Keratinocyte (primary cell): ENCODE results near the gene SMYD3. TPM values are rescaled to one million over a fixed set of nuclear protein-coding genes. Genes with fewer than 3 reads are reported as not detected.

Source experiments
- DNase-seq: peaks from one replicate; pipeline ENCODE4 v3.0.0-alpha.2; 2011; ENCODE audit warnings: low read depth, missing footprints, low spot score
- FAIRE-seq: peaks from 2 replicates; lab custom pipeline; 2011; peaks lifted over from hg19 to GRCh38; lab: Jason Lieb, UNC
- H2AFZ ChIP-seq: 2 replicates; pipeline ENCODE4 v1.6.0; 2012; ENCODE audit warnings: low read length, control low read depth, inconsistent platforms; ENCODE audit not compliant: control insufficient read depth
- H3K27ac ChIP-seq: 2 replicates; pipeline ENCODE4 v1.5.1; 2011; ENCODE audit warnings: low read length; ENCODE audit not compliant: control insufficient read depth, insufficient read depth
- H3K27me3 ChIP-seq: 3 replicates; pipeline ENCODE4 v1.6.0; 2011; ENCODE audit warnings: low read length; ENCODE audit not compliant: control insufficient read depth, insufficient read depth; ENCODE audit errors: extremely low read depth
- H3K36me3 ChIP-seq, 2 experiments: 2 replicates in 1 of 2; 3 replicates in 1 of 2; pipeline ENCODE4 v1.5.1; 2011; ENCODE audit warnings: low read length in 2 of 2, mild to moderate bottlenecking in 1 of 2; ENCODE audit not compliant: control insufficient read depth in 2 of 2, insufficient read depth in 2 of 2; ENCODE audit errors: extremely low read depth in 1 of 2
- H3K4me1 ChIP-seq: 3 replicates; pipeline ENCODE4 v1.5.1; 2011; ENCODE audit warnings: low read length; ENCODE audit not compliant: control insufficient read depth, insufficient read depth; ENCODE audit errors: extremely low read depth
- H3K4me2 ChIP-seq: 3 replicates; pipeline ENCODE4 v1.6.0; 2011; ENCODE audit warnings: low read depth, low read length; ENCODE audit not compliant: control insufficient read depth, insufficient read depth; ENCODE audit errors: extremely low read depth
- H3K4me3 ChIP-seq, 3 experiments: fragments of 200-600 bp in 1 of 3; sonication (generic) in 1 of 3; 2 replicates in 2 of 3; 3 replicates in 1 of 3; pipeline ENCODE4 v1.5.1; 2011 to 2016; ENCODE audit warnings: low read length in 3 of 3, mild to moderate bottlenecking in 3 of 3, control low read depth in 2 of 3, inconsistent platforms in 1 of 3, low read depth in 1 of 3, mixed read lengths in 1 of 3, mixed run types in 1 of 3, moderate library complexity in 1 of 3; ENCODE audit not compliant: control insufficient read depth in 2 of 3, insufficient read depth in 2 of 3; ENCODE audit errors: extremely low read depth in 1 of 3
- H3K79me2 ChIP-seq: 2 replicates; pipeline ENCODE4 v1.6.0; 2012; ENCODE audit warnings: low read length; ENCODE audit not compliant: control insufficient read depth, insufficient read depth
- H3K9ac ChIP-seq: 3 replicates; pipeline ENCODE4 v1.6.0; 2011; ENCODE audit warnings: low read length; ENCODE audit not compliant: control insufficient read depth, insufficient read depth; ENCODE audit errors: extremely low read depth
- H3K9me1 ChIP-seq: 3 replicates; pipeline ENCODE4 v1.6.0; 2011; ENCODE audit warnings: low read length; ENCODE audit not compliant: control insufficient read depth, insufficient read depth; ENCODE audit errors: extremely low read depth
- H3K9me3 ChIP-seq: 2 replicates; pipeline ENCODE4 v1.5.1; 2012; ENCODE audit warnings: low read depth, low read length; ENCODE audit not compliant: control insufficient read depth
- H4K20me1 ChIP-seq: 3 replicates; pipeline ENCODE4 v1.6.0; 2011; ENCODE audit warnings: low read length; ENCODE audit not compliant: control insufficient read depth, insufficient read depth; ENCODE audit errors: extremely low read depth
- CTCF ChIP-seq, 3 experiments: IDR thresholded peaks in 1 of 3; conservative IDR thresholded peaks in 1 of 3; optimal IDR thresholded peaks in 1 of 3; 2 replicates in 2 of 3; 3 replicates in 1 of 3; pipeline versions ENCODE3 to v1.5.1; 2011; ENCODE audit warnings: low read length in 3 of 3, mild to moderate bottlenecking in 3 of 3, moderate library complexity in 2 of 3, control low read depth in 1 of 3, inconsistent platforms in 1 of 3; ENCODE audit not compliant: insufficient read depth in 2 of 3; ENCODE audit errors: extremely low read depth in 1 of 3
- EZH2 ChIP-seq: IDR thresholded peaks from one replicate; pipeline ENCODE4 v1.6.1; 2012; ENCODE audit warnings: inconsistent platforms, mild to moderate bottlenecking, low read length, moderate library complexity
- dilution Hi-C: fragments of 300-500 bp; cut with MboI; formaldehyde crosslinking; loops from one replicate; pipeline ENCODE4 v1.7.0; 2020; ENCODE audit warnings: low sequenced_read_pairs; ENCODE audit not compliant: extremely low pct_ligation_motif_present
- polyA plus RNA-seq, 5 experiments: library from polyadenylated mRNA; depleted of rRNA in 3 of 5; stranded (reverse) in 3 of 5; stranded (forward) in 1 of 5; unstranded in 1 of 5; fragments of >200 nt; gene quantifications; 1 replicate in 1 of 5; 2 replicates in 3 of 5; 3 replicates in 1 of 5; pipeline versions ENCODE4 v1.2.1 to v1.2.3, GENCODE V29; 2011 to 2012; ENCODE audit warnings: missing spikeins in 2 of 5, low read depth in 1 of 5, low replicate concordance in 1 of 5

Gene SMYD3
- polyA plus RNA-seq, 1 donor (not counting 4 experiments of a cell fraction or from before 2014, with no cell fraction given), result 31.0 TPM

- H3K79me2 ChIP-seq, result no peaks in the 10 kb centered on the region
- no peaks in the 10 kb centered on the region for H3K9me1 ChIP-seq
- DNase-seq (no peak), FAIRE-seq (no peak)
- TF ChIP-seq EZH2 (no peak), CTCF (optimal IDR thresholded peaks at IDR 0.05 in 1 of 3, IDR thresholded peaks at IDR 0.05 in 1 of 3, conservative IDR thresholded peaks at IDR 0.05 in 1 of 3; ENCODE audit: extremely low read depth in 1 of 3, insufficient read depth in 2 of 3, low read length in 3 of 3) (no peak)
- H3K9me3 ChIP-seq, result no peaks in the 10 kb centered on the region
- dilution Hi-C loops, result no loop called here
- H3K9ac ChIP-seq, result no peak overlapping the region
- no peak overlapping the region for H2AFZ ChIP-seq
- no peaks in the 10 kb centered on the region for H3K4me1 ChIP-seq
- no peak overlapping the region for H3K27ac ChIP-seq
- H3K4me2 ChIP-seq, result no peak overlapping the region
- no peaks in the 10 kb centered on the region for H4K20me1 ChIP-seq
- no peaks in the 10 kb centered on the region for H3K27me3 ChIP-seq
- H3K36me3 ChIP-seq, result no peaks in the 10 kb centered on the region
- H3K4me3 ChIP-seq, result no peak overlapping the region
These were observed 275.0 kb downstream of the SMYD3 start for GRCh38 chr1:246232126-246232525.

GRCh38 chr1:246226041-246226440, 281.0 kb downstream of the SMYD3 start:
- Histone ChIP-seq H3K9me1 (no peaks in the 10 kb centered on the region), H3K79me2 (no peaks in the 10 kb centered on the region), H3K36me3 (no peaks in the 10 kb centered on the region), H4K20me1 (no peaks in the 10 kb centered on the region), H2AFZ (no peak overlapping the region), H3K9ac (no peak overlapping the region), H3K4me3 (no peak overlapping the region), H3K27me3 (no peaks in the 10 kb centered on the region), H3K4me1 (no peaks in the 10 kb centered on the region), H3K4me2 (no peak overlapping the region), H3K9me3 (no peaks in the 10 kb centered on the region), H3K27ac (no peak overlapping the region)
- dilution Hi-C loops, result no loop called here
- no peak for TF ChIP-seq CTCF (optimal IDR thresholded peaks at IDR 0.05 in 1 of 3, IDR thresholded peaks at IDR 0.05 in 1 of 3, conservative IDR thresholded peaks at IDR 0.05 in 1 of 3; ENCODE audit: extremely low read depth in 1 of 3, insufficient read depth in 2 of 3, low read length in 3 of 3)
- DNase-seq (no peak), FAIRE-seq (no peak)
